HG03439 (cell line): Measurements from ENCODE around the gene MCRS1.
"Not testable (repeated sequence)": the region's sequence is repeated elsewhere in the genome, so short reads cannot be mapped to it uniquely, and the experiment has no call there.

Experiments
- ATAC-seq: cut with Tn5 transposase; IDR thresholded peaks from one replicate; pipeline ENCODE4 v1.9.1; 2021; ENCODE audit warnings: mild to moderate bottlenecking, moderate library complexity; ENCODE audit not compliant: unreplicated experiment

The MCRS1 gene

DNA sequence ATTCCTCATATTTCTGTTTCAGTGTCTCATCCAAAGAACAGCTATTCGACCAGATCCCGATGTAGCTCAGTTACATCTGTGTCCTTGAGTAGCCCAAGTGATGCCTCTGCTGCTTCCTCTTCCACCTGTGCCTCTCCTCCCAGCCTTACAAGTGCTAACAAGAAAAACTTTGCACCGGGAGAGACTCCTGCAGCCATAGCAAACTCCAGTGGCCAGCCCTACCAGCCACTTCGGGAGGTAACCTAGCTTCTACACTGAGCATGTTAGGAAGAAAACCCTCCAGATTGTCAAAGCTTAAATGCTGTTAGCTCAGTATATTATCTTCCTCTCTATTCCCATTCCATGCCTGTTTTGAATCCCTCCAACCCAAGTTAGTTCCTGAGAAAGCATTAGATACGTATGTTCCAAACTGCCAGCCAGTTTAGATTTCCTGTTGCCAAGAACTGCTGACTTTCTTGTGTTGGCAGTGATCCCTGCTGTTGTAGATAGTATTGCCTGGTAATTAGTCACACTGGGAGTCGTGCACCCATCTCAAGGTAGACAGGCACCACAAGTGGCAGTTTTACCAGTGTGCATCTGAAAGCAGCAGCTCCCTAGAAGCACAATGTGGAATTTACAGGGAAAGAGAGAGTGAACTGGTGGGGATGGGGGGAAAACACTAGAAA, 43.1 kb downstream of the MCRS1 start:
- ATAC-seq, result no peak

- ATAC-seq, result no peak
Observed at GRCh38 chr12:49521389-49521788, 46.6 kb downstream of the MCRS1 start.

DNA sequence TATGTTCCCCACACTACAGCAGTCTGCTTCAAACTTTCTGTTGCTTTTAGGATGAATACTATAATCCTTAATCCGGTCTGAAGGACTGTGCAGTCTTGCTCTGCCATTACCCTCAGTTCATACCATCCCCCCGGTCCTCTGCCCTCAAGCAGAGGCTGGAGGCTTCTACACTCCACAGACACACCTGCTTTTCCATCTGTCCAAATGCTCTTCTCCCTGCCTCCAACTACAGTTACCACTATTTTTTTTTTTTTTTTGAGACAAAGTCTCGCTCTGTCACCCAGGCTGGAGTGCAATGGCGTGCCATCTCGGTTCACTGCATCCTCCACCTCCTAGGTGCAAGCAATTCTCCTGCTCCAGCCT, 48.4 kb downstream of the MCRS1 start:
- no peak for ATAC-seq

DNA sequence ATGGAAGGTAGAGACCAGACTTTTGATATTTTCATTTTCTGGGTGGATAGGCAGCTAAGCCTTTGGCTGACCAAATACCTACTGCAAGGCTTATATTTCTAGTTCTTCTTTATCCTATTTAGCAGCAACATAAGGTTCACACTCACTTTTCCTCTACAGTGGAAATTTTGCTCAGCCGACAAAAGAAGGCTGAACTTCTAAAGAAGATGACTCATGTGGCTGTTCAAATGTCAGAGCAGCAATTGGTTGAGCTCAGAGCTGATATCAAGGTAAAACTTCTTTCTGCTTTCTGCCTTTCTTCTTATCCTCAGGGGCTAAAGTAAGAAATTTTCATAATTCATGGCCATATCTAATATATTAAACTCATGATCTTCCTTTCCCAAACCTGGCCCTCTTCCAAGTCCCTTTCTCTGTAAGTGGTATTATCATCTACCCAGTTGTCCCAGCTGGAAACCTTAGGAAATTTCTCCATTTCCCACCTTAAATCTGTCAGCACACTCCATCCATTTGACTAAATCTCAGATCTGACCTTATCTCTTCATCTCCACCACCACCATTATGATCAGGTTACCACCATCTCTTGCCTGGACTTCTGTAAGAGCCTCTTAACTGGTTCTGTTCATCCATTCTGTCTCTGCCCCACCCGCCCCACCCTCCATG, 48.9 kb downstream of the MCRS1 start:
- no peak for ATAC-seq

DNA sequence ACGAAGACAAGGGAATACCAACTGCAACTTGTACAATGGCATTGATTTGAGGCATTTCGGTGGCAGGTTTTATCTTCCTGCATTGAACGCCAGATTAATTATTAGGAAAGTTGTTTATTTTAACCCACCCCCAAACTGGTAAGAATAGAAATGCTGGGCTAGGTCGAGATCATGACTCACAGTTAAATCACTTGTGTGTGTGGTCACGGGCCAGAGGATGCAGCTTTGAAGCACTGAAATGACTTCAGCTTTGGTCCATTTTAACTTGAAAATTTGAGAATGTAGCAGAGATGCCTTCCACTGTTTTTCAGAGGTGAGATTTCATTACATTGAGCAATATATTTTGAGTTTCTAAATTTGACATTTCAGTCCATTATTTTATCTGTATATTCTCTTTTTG, 52.7 kb downstream of the MCRS1 start:
- ATAC-seq, result no peak

GRCh38 chr12:49512546-49512945, 55.4 kb downstream of the MCRS1 start:
- ATAC-seq, result no peak

GRCh38 chr12:49511410-49511809, 56.5 kb downstream of the MCRS1 start:
- ATAC-seq, result no peak

GRCh38 chr12:49509681-49510080, 58.3 kb downstream of the MCRS1 start:
- not testable (repeated sequence) for ATAC-seq
